ENCODE results near the gene PABPC3. TPM values are rescaled to one million over a fixed set of nuclear protein-coding genes. Genes with fewer than 3 reads are reported as not detected.

The PABPC3 gene
- total and polyA plus RNA-seq, 2 donors (not counting 3 experiments of a cell fraction or from before 2014, with no cell fraction given): 0.07 to 0.31 TPM

GRCh38 chr13:25148402-25148771 is 52.5 kb downstream of the PABPC3 start:
- BruUV-seq (replicated peaks): no TSS peak
- H3K36me3 ChIP-seq (ENCODE audit: control insufficient read depth in 2 of 2, extremely low read depth in 1 of 2, insufficient read depth in 2 of 2, low read length in 2 of 2): no peaks in the 10 kb centered on the region
- intact Hi-C loops (cut with micrococcal nuclease) (no loop called here), dilution Hi-C loops (cut with MboI; ENCODE audit: extremely low pct_ligation_motif_present, low sequenced_read_pairs) (no loop called here)
- TF ChIP-seq GATA2 (IDR thresholded peaks at IDR 0.05; ENCODE audit: insufficient read depth, insufficient read length, low read depth, low read length) (no peak), MYC (IDR thresholded peaks at IDR 0.05; ENCODE audit: low read depth, low read length) (no peak), CTCF (IDR thresholded peaks at IDR 0.05; ENCODE audit: extremely low read depth in 1 of 2, insufficient read depth in 1 of 2, low read depth in 1 of 2, low read length in 2 of 2) (no peak), JUN (IDR thresholded peaks at IDR 0.05; ENCODE audit: borderline replicate concordance, insufficient read depth, insufficient read length, low read depth) (no peak), MAX (IDR thresholded peaks at IDR 0.05; ENCODE audit: insufficient read depth, insufficient read length) (no peak), POLR2AphosphoS5 (IDR thresholded peaks at IDR 0.05; ENCODE audit: insufficient read depth, low read depth, low read length) (no peak), EZH2 (IDR thresholded peaks at IDR 0.05; ENCODE audit: borderline replicate concordance, low read depth, low read length, severe bottlenecking) (no peak), POLR2A (IDR thresholded peaks at IDR 0.05; ENCODE audit: low read depth, low read length) (no peak), FOS (IDR thresholded peaks at IDR 0.05; ENCODE audit: borderline replicate concordance, insufficient read depth, low read length) (no peak)
- DNase-seq (ENCODE audit: low read depth, low spot score) (no peak), FAIRE-seq (no peak)
- ChIA-PET POLR2A (no interaction called here), CTCF (no interaction called here)
- no peaks in the 10 kb centered on the region for H3K4me1 ChIP-seq (ENCODE audit: control insufficient read depth, extremely low read depth, insufficient read depth, low read length)
- no peaks in the 10 kb centered on the region for H3K9me3 ChIP-seq (replicated peaks; ENCODE audit: control insufficient read depth, insufficient read depth, low read length)
- no peaks in the 10 kb centered on the region for H3K9me1 ChIP-seq (replicated peaks; ENCODE audit: control insufficient read depth, extremely low read depth, insufficient read depth, low read length)
- no peak overlapping the region for H3K9ac ChIP-seq (replicated peaks; ENCODE audit: extremely low read depth, insufficient read depth, low read length)
- no peak overlapping the region for H3K4me2 ChIP-seq (ENCODE audit: insufficient read depth, low read length)
- H4K20me1 ChIP-seq (replicated peaks; ENCODE audit: control insufficient read depth, extremely low read depth, insufficient read depth, low read length): no peaks in the 10 kb centered on the region
- no peak overlapping the region for H3K27ac ChIP-seq (ENCODE audit: insufficient read depth, low read depth, low read length)
- H3K27me3 ChIP-seq (ENCODE audit: control insufficient read depth in 2 of 2, insufficient read depth in 2 of 2, low read length in 2 of 2): peaks cover 0 to 1% of the 10 kb centered on the region in 2 experiments
- no peak overlapping the region for H3K4me3 ChIP-seq (replicated peaks in 1 of 3; ENCODE audit: insufficient read depth in 1 of 3, low read depth in 1 of 3, low read length in 3 of 3)
- H3K79me2 ChIP-seq (ENCODE audit: control insufficient read depth, insufficient read depth, low read length): no peaks in the 10 kb centered on the region
- no peak overlapping the region for H2AFZ ChIP-seq (ENCODE audit: low read depth, low read length)

Small RNA genes within 50 kb of the gene (small RNA-seq; reads per million reads assigned to genes)
- gene AL359757.2 (ENCODE audit: insufficient read depth, insufficient read length, low read depth, low replicate concordance): not detected

Other genes starting within 250 kb of the PABPC3 start
- not detected in 2 replicates for gene AMER2, start 76.2 kb downstream of the PABPC3 start, total RNA-seq
- not detected in 2 replicates for gene AMER2, start 76.2 kb downstream of the PABPC3 start, polyA plus RNA-seq
- gene MTMR6, start 191.4 kb downstream of the PABPC3 start, total RNA-seq: 20.9 and 21.7 TPM in 2 replicates
- 7.3 and 10.2 TPM in 2 replicates for gene MTMR6, start 191.4 kb downstream of the PABPC3 start, polyA plus RNA-seq
- gene NUP58, start 205.5 kb downstream of the PABPC3 start, total RNA-seq: 49.6 and 59.2 TPM in 2 replicates
- gene NUP58, start 205.5 kb downstream of the PABPC3 start, polyA plus RNA-seq: 27.2 and 28.5 TPM in 2 replicates

All from endothelial cell of umbilical vein (primary cell).